GM21423 (cell line): ENCODE measurements around the gene SRP54.
"Not testable (repeated sequence)": the region's sequence is repeated elsewhere in the genome, so short reads cannot be mapped to it uniquely, and the experiment has no call there.

ENCODE experiments used
- ATAC-seq: cut with Tn5 transposase; IDR thresholded peaks from one replicate; pipeline ENCODE4 v1.9.1; 2021; ENCODE audit warnings: mild to moderate bottlenecking, moderate library complexity; ENCODE audit not compliant: unreplicated experiment

The SRP54 gene

DNA sequence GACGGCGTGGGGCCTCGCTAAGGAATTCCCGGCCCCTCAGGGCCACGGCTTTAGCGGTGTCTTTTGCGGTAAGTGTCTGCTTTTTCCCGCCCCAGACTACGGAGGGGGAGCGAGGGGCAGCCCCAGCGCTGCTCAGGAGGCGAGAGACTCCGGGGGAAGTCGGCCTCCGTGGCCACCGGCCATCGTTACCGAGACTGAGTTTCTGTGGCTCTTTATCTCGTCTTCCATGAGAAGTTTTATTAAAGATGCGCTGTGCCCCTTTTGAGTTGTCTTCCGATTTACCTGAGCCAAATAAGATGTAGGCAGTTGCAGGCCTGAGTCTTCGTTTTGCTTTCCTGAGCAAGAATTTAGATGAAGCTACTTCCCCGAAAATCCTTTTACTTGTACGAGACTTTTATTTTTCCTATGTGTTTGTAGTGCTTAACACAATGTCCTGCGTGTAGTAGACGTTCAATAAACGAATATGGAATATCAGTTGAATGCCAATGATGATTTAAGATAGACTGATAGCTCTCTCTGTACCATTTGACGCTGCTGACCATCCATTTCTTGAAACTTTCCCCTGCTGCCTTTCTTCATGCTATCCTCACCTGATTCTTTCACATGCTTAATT lies 462 bp downstream of the SRP54 start:
- peak; percentile 23 for ATAC-seq

DNA sequence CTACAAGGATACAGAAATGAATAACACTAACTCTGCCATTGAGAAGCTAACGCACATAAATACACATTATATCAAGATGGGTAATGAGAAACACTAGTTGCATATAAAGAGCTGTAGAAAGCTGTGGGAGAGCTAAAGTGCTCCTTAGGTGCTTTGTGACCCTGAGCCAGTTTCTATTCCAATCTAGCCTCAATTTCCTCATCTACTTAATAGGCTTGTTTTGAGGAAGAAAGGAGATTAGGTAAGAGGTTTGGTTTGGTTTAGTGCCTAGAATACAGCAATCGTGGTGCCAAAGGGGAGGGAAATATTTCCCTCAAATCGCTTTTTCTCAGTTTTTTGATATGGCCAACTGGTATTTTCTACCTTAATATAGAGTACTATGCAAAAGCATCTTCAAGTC lies 994 bp downstream of the SRP54 start:
- no peak for ATAC-seq

DNA sequence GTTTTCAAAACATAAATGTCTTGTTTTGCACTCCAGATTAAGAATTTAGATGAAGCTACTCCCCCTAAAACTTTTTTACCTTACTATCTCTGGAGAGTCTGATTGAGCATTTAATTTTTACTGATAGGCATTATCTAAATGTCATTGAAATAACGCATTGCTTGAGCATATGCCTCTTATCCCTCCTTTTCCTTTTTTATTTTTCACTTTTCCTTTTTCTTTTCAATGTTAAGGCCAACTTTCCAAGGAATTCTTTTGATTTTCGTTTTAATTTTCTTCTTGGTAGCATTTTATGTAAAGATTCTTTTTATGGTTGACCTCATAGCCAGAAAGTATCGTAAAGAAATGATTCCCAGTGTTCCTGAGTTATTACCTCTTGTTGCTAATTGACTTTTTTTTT lies 2.9 kb downstream of the SRP54 start:
- no peak for ATAC-seq

DNA sequence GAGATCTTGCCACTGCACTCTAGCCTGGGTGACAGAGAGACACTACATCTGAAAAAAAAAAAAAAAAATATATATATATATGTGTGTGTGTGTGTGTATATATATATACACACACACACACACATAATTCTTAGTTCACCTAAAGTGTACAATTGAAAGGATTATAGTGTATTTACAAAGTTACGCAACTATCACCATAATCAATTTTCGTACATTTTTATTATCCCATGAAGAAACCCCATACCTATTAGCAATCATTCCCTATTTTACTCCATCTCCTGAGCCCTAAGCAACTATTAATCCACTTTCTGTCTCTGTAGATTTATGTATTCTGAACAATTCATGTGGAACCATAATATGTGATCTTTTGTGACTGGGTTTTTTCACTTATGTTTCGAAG lies 4.4 kb downstream of the SRP54 start:
- ATAC-seq = no peak

DNA sequence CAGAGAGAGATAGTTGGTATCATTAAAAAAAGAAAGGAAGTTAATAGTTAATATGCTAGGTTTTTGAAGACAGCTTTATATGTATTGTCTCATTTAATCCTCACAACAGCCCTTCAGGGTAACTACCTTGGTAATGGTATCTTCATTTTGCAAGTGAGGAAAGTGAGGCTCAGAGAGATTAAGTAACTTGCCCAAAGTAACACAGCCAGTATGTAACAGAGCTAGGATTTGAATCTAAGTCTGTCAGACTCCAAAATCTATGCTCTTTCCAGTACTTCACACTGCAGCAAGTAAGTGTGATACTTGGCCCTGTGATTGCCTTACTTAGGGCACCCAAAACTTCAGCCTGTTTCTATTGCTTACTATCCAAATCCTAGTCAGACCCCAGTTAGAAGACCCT lies 7.0 kb downstream of the SRP54 start:
- no peak for ATAC-seq

DNA sequence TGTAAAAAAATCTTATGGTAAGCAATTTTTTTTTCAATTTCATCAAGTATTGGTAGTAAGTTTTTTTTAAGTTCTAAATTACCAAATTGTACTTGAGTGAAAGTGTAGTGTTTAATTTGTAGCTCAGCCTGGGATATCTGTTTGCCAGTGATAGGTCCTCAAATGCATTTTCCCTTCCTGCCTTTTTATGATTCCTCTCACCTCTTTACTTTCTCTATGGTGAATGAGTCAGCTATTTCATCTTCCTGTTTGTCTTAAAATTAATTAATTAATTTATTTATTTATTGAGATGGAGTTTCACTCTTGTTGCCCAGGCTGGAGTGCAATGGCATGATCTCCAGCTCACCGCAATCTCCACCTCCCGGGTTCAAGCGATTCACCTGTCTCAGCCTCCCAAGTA lies 10.6 kb downstream of the SRP54 start:
- no peak for ATAC-seq

DNA sequence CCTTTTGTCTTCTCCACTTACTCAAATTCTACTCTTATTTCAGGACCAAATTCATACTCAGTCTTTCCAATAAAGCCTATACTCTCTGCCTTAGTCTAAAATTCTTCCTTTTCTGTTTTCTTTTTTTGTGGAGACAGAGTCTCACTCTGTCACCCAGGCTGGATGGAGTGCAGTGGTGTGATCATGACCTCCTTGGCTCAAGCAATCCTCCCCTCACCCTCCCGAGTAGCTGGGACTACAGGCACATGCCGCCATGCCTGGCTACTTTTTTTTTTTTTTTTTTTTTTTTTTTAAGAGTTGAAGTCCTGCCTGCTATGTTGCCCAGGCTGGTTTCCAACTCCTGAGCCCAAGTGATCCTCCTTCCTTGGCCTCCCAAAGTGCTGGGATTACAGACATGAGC lies 11.9 kb downstream of the SRP54 start:
- ATAC-seq = no peak

DNA sequence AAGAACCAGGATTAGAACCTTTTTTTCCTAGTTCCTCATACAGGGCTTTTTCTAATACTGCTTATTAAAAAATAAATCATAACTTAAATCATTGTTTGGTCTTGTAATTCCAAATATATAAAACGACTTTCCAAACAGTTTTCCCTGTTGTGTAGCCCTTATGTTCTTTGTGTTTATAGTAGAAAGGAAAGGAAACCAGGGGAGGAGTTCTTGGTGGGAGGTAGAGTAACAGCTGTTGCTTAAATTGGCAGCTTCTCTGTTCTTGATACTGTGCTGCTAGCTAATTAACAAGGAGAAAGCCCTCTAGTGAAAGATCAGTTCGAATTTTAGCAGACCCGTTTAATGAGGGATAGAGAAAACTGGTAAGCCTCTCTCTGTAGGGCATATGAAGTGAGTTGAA lies 15.0 kb downstream of the SRP54 start:
- ATAC-seq = no peak

DNA sequence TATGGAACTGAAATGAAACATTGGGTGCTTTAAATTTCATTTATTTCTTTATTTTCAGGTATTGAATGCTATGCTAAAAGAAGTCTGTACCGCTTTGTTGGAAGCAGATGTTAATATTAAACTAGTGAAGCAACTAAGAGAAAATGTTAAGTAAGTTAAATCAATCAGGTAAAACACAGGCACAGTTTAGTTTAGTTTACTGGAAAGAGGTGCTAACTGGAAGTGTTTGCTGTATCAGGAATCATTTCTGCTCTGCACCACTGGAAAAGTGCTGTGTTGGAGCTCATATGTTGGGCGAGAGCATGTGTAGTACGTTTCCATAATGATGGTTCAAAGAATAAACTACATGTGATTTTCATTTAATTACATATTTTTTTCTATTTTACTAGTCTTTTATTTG lies 16.7 kb downstream of the SRP54 start:
- no peak for ATAC-seq

DNA sequence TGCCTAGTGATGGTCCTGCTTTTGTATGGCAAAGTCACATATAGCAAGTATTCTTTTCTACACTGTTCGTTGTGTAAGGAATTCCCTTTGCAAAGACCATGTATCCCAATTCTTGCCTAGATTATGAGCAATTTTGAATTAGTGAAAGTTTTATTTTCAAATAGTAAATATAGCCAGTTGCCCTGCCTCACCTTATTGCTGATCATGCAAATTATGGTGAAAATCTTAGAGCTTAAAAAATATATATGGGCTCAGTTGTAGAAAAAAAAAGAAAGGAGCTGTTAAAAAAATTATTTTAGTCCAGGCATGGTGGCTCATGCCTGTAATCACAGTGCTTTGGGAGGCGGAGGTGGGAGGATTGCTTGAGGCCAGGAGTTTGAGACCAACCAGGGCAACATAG lies 18.8 kb downstream of the SRP54 start:
- no peak for ATAC-seq

DNA sequence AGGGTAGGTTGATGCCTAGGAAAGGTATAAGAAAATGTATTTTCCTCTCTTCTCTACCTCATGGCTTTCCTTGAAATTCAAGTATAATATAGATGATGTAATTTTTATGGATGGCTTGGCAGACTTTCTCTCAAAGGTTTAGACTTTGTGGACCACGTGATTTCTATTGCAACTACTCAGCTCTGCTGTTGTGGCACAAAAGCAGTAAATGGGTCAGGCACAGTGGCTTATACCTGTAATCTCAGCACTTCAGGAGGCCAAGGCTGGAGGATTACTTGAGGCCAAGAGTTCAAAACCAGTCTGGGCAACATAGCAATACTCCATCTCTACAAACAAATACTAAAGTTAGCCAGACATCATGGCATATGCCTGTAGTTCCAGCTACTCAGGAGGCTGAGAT lies 22.0 kb downstream of the SRP54 start:
- ATAC-seq = no peak

DNA sequence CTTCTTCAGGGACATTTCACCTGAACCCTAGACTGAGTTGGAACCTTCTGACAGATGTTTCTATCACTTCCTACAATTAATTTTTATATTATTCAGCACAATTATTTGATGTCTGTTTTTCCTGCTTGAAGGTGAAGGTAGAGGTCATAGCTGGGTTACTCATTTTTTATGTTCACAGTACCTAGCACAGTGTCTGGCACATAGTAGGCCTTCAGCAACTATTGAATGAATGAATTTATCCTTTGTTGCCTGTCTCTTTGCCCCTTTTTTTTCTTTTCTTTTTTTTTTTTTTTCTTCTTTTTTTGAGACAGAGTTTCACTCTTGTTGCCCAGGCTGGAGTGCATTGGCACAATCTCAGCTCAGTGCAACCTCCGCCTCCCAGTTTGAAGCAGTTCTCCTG lies 33.8 kb downstream of the SRP54 start:
- ATAC-seq = no peak

DNA sequence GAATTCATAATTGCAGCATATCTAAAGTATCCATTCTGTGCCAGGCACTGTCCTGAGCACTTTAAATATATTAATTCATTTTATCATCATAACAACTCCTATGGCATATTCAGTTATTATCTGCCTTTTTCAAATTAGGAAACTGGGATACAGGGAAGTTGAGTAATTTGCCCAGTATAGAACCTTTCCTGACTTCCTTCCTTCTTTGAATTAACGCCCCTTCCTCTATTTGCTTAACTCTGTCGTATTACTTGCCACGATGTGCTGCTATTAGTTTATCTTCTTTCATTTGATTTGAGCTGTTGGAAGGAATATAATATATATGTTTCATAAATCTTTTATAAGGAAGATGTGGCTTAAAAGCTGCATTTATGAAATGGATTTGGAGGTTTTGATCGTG lies 37.9 kb downstream of the SRP54 start:
- ATAC-seq = no peak

DNA sequence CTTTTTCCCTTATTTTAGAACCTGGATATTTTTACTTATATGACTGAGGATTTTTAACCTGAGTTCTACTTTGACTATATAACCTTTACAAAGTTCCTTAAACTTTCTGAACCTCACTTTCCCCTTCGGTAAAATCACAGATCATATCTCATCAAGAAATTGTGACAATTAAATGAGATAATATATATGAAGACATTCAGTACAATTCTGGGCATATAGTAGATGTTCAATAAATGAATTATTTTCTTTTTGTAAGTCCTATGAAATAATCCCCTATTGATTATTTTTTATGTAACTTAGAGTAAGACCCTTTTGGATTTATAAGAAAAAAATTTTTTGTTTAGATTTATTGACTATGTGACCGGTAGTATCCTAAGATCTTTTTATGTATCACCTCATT lies 45.6 kb downstream of the SRP54 start:
- no peak for ATAC-seq

DNA sequence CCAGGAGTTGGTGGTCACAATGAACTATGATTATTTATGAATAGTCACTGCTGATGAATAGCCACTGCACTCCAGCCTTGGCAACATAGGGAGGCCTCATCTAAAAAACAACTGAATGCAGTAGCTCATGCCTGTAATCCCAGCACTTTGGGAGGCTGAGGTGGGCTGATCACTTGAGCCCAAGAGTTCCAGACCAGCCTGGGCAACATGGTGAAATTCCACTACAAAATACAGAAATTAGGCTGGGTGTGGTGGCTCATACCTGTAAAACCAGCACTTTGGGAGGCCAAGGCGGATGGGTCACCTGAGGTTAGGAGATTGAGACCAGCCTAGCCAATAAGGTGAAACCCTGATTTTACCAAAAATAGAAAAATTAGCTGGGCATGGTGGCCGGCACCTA lies 49.8 kb downstream of the SRP54 start:
- no peak for ATAC-seq

DNA sequence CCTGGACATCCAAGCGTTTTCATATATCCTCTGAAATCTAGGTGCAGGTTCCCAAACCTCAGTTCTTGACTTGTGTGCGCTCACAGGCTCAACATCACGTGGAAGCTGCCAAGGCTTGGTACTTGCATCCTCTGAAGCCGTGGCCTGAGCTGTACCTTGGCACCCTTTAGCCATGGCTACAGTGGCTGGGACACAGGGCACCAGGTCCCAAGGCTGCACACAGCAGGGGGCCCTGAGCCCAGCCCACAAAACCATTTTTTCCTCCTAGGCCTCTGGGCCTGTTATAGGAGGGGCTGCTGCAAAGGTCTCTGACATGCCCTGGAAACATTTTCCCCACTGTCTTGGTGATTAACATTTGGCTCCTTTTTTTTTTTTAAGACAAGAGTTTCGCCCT lies 51.6 kb downstream of the SRP54 start:
- no peak for ATAC-seq

DNA sequence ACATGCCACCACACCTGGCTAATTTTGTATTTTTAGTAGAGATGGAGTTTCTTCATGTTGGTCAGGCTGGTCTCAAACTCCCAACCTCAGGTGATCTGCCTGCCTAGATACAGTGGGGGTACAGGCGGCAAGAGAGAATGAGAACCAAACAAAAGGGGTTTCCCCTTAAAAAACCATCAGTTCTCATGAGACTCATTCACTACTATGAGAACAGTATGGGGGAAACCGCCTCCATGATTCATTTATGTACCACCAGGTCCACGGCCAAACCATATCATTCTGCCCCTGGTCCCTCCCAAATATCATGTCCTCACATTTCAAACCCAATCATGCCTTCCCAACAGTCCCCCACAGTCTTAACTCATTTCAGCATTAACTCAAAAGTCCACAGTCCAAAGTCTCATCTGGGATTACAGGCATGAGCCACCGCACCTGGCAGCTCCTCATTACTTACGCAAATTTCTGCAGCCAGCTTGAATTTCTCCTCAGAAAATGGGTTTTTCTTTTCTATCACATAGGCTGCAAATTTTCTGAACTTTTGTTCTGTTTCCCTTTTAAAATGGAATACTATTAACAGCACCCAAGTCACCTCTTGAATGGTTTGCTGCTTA lies 52.3 kb downstream of the SRP54 start:
- ATAC-seq = not testable (repeated sequence)

DNA sequence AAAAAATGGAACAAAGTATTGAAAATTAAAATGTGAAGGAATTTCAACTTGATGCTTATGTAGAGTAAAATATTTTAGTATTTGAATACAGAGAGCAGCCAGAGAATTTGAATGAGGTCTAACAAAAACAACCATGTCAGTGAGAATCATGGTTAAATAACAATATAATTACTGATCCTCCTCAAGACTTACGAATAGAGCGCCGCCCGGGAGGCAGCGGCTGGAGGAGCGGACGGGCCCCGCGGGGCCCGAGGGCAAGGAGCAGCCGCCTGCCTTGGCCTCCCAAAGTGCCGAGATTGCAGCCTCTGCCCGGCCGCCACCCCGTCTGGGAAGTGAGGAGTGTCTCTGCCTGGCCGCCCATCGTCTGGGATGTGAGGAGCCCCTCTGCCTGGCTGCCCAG lies 55.5 kb downstream of the SRP54 start:
- ATAC-seq = not testable (repeated sequence)

DNA sequence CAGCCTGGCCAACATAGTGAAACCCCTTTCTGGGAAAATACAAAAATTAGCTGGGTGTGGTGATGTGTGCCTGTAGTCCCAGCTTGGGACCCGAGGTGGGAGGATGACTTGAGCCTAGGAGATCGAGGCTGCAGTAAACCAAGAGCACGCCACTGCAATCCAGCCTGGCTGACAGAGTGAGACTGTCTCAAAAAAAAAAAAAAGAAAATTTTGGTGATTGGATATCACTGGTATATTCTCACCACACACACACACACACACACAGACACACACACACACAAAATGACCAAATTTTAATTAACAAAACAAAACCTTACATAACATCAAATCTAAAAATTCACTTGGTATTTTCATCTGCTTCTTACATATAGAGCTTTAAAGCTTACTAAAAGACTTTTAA lies 59.8 kb downstream of the SRP54 start:
- ATAC-seq = no peak

DNA sequence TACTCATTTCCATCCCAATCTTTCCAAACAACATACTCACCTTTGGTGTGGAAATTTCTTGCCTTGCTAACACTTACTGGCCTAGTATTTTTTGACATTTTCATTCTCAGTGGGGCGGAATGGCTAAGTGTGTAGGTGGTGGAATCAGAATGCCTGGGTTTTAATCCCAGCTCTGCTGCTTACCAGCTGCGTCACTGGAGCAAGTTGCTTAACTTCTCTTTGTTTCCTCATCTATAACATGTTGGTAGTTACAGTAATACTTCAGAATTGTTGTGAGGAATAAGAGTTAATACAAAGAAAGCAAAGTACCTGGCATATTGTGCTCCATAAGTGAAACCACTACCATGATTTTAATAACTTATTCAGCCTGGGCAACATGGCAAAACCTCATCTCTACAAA lies 60.3 kb downstream of the SRP54 start:
- ATAC-seq = no peak

DNA sequence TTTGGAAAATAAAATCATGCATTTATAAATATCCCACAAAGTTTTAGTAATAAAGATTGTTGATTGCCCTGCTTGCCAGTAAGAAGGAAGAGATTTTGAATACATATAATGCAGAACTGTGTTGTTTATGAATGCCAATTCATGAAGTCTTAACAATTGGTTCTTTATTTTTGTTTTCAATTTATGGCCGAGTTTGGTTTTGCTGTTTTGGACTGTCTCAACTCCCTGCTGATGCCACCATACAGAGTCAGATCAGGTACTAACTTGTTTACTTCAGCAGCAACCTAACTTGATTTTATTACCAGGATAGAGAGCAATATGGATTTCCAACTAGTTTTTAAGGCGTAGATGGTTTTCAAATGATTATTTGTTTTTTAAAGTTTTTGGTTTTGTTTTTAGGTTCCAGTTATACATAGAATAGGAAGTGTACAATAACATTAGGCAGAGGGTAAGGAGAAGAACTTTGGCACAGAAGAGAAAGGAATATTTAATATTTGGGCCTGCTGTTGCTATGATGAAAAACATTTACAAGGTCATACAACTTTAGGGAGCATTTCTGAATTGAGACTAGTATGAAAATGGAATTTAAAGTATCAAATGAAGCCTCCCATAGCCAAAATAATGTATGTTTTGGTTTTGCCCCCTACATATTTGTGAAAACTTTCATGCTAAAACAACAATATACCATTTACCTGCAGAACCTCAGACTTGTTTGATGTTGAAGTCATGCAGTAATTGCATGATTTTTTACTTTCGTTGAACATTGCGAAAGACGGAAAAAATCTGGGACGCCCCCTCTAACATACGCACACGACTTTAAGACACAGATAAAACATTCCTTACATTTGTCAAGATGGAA lies 62.4 kb downstream of the SRP54 start:
- no peak for ATAC-seq

DNA sequence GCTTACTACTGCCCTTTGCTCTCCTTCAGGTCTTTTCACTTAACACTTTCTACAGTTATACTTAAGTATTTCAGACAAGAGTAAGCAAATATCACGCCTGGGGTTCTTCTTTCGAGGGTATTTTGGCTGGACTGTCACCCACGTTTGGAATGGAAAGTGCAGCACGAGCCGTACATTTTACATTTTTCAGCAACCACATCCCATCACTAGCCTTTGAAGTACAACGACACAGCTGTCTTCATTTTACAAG lies 62.9 kb downstream of the SRP54 start:
- no peak for ATAC-seq
